Measurements from ENCODE around the gene HPN. TPM values are rescaled to one million over a fixed set of nuclear protein-coding genes. Genes with fewer than 3 reads are reported as not detected.
"Not testable (repeated sequence)": the region's sequence is repeated elsewhere in the genome, so short reads cannot be mapped to it uniquely, and the experiment has no call there.

HPN gene
- total and polyA plus RNA-seq, 2 donors (not counting 3 experiments of a cell fraction or from before 2014, with no cell fraction given) = 0.10 TPM; not detected in 1

DNA sequence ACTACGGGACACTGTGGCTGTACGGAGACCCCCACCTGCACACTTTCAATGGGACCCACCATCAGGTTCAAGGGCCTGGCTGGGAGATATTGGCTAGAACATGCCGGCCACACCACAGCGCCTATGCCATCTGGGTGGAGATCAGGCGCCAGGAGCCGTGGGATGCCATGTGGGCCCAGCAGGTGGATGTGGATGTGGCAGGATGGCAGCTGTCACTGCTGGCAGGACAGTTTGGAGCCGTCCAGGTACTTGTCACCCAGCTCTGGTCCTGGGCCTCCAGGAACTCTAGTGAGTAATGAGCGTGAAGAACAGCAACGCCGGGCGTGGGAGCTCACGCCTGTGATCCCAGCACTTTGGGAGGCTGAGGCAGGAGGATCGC lies 58.4 kb downstream of the HPN start:
- ChIA-PET POLR2A (no interaction called here), CTCF (interaction anchor here (1.6 to 1.9 kb wide), 3 partner anchors 8 to 33 kb away, joined by 3 to 7 read pairs (median 7); partner anchors contain the start of gene FXYD3)
- dilution Hi-C loops (cut with MboI; ENCODE audit: extremely low pct_ligation_motif_present, low sequenced_read_pairs) = no loop called here
- Histone ChIP-seq H3K9me1 (replicated peaks; ENCODE audit: control insufficient read depth, extremely low read depth, insufficient read depth, low read length) (no peaks in the 10 kb centered on the region), H3K9me3 (replicated peaks; ENCODE audit: control insufficient read depth, insufficient read depth, low read length) (no peaks in the 10 kb centered on the region), H3K4me3 (replicated peaks in 1 of 3; ENCODE audit: insufficient read depth in 1 of 3, low read depth in 1 of 3, low read length in 3 of 3) (no peak overlapping the region), H3K79me2 (ENCODE audit: control insufficient read depth, insufficient read depth, low read length) (no peaks in the 10 kb centered on the region), H2AFZ (ENCODE audit: low read depth, low read length) (no peak overlapping the region), H3K27me3 (ENCODE audit: control insufficient read depth in 2 of 2, insufficient read depth in 2 of 2, low read length in 2 of 2) (no peaks in the 10 kb centered on the region), H3K27ac (ENCODE audit: insufficient read depth, low read depth, low read length) (no peak overlapping the region), H3K4me2 (ENCODE audit: insufficient read depth, low read length) (no peak overlapping the region), H3K36me3 (ENCODE audit: control insufficient read depth in 2 of 2, extremely low read depth in 1 of 2, insufficient read depth in 2 of 2, low read length in 2 of 2) (no peaks in the 10 kb centered on the region), H4K20me1 (replicated peaks; ENCODE audit: control insufficient read depth, extremely low read depth, insufficient read depth, low read length) (no peaks in the 10 kb centered on the region), H3K9ac (replicated peaks; ENCODE audit: extremely low read depth, insufficient read depth, low read length) (no peak overlapping the region), H3K4me1 (ENCODE audit: control insufficient read depth, extremely low read depth, insufficient read depth, low read length) (no peaks in the 10 kb centered on the region)
- DNase-seq (ENCODE audit: low read depth, low spot score) = no peak
- intact Hi-C loops (cut with micrococcal nuclease) = no loop called here
- no peak for FAIRE-seq
- TF ChIP-seq FOS (IDR thresholded peaks at IDR 0.05; ENCODE audit: borderline replicate concordance, insufficient read depth, low read length) (no peak), MYC (IDR thresholded peaks at IDR 0.05; ENCODE audit: low read depth, low read length) (no peak)
- BruUV-seq (replicated peaks) = no TSS peak

DNA sequence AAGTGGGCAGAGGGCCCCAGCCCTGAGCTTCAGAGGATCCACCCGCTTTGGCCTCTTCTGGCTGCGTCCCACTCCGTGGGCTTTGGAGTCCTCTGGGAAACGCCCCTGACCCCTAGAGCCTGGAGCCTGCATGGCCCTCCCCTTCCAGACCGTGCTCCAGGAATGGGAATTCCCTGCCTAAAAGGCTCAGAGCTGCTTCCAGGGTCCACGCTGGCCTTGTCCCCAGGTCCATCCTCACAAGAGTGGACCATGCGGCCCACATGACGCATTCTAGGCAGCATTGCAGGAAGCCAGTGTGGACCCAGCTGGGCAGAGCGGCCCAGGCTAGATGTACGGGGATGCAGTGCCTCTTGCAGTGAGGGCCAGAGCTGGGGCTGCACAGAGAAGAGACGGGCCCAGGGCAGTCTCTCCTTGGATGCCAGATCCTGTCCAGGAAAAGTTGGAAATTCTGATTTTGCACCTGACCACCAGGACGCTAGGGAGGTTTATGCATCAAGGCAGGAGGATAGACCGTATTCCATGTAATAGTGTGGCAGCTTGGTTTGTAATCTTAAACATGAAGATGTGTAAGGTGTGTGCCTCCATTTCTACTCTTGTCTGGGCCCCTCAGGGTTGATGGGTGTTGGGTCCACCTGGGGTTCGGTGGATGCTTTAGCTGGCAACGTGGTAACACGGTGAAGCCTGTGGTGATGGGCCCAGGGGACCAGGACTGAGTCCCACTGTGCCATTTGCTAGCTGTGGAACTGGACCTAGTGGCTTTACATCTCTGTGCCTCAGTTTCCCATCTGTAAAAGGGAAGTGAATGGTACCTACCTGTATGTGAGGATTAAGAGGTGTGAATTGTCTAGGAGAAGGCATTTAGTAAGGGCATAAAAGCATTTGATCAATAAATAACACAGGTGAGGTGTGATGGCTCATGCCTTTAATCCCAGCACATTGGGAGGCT lies 59.3 kb downstream of the HPN start:
- Histone ChIP-seq H2AFZ (ENCODE audit: low read depth, low read length) (no peak overlapping the region), H3K36me3 (ENCODE audit: control insufficient read depth in 2 of 2, extremely low read depth in 1 of 2, insufficient read depth in 2 of 2, low read length in 2 of 2) (no peaks in the 10 kb centered on the region), H3K4me2 (ENCODE audit: insufficient read depth, low read length) (no peak overlapping the region), H3K9ac (replicated peaks; ENCODE audit: extremely low read depth, insufficient read depth, low read length) (no peak overlapping the region), H3K27ac (ENCODE audit: insufficient read depth, low read depth, low read length) (no peak overlapping the region), H3K4me1 (ENCODE audit: control insufficient read depth, extremely low read depth, insufficient read depth, low read length) (no peaks in the 10 kb centered on the region), H3K9me1 (replicated peaks; ENCODE audit: control insufficient read depth, extremely low read depth, insufficient read depth, low read length) (no peaks in the 10 kb centered on the region), H4K20me1 (replicated peaks; ENCODE audit: control insufficient read depth, extremely low read depth, insufficient read depth, low read length) (no peaks in the 10 kb centered on the region), H3K79me2 (ENCODE audit: control insufficient read depth, insufficient read depth, low read length) (no peaks in the 10 kb centered on the region), H3K4me3 (replicated peaks in 1 of 3; ENCODE audit: insufficient read depth in 1 of 3, low read depth in 1 of 3, low read length in 3 of 3) (no peak overlapping the region), H3K27me3 (ENCODE audit: control insufficient read depth in 2 of 2, insufficient read depth in 2 of 2, low read length in 2 of 2) (no peaks in the 10 kb centered on the region), H3K9me3 (replicated peaks; ENCODE audit: control insufficient read depth, insufficient read depth, low read length) (no peaks in the 10 kb centered on the region)
- intact Hi-C loops (cut with micrococcal nuclease) = no loop called here
- DNase-seq (ENCODE audit: low read depth, low spot score) (no peak), FAIRE-seq (no peak)
- no TSS peak for BruUV-seq (replicated peaks)
- TF ChIP-seq FOS (IDR thresholded peaks at IDR 0.05; ENCODE audit: borderline replicate concordance, insufficient read depth, low read length) (no peak), GATA2 (IDR thresholded peaks at IDR 0.05; ENCODE audit: insufficient read depth, insufficient read length, low read depth, low read length) (no peak), EZH2 (IDR thresholded peaks at IDR 0.05; ENCODE audit: borderline replicate concordance, low read depth, low read length, severe bottlenecking) (no peak)
- CTCF ChIA-PET = interaction anchor here (1.6 to 1.9 kb wide), 3 partner anchors 9 to 34 kb away, joined by 3 to 7 read pairs (median 7); partner anchors contain the start of gene FXYD3
- dilution Hi-C loops (cut with MboI; ENCODE audit: extremely low pct_ligation_motif_present, low sequenced_read_pairs) = no loop called here
- POLR2A ChIA-PET = no interaction called here

DNA sequence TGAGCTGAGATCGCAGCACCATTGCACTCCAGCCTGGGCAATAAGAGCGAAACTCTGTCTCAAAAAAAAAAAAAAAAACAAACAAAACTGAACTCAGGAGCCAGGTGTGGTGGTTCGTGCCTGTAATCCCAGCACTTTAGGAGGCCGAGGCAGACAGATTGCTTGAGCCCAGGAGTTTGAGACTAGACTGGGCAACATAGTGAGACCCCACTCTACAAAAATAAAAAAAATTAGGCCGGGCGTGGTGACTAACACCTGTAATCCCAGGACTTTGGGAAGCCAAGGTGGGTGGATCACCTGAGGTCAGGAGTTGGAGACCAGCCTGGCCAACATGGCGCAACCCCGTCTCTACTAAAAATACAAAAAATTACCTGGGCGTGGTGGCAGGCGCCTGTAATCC lies 60.4 kb downstream of the HPN start:
- dilution Hi-C loops (cut with MboI; ENCODE audit: extremely low pct_ligation_motif_present, low sequenced_read_pairs); H3K4me2 ChIP-seq (ENCODE audit: insufficient read depth, low read length); DNase-seq (ENCODE audit: low read depth, low spot score); BruUV-seq (replicated peaks); H2AFZ ChIP-seq (ENCODE audit: low read depth, low read length); H4K20me1 ChIP-seq (replicated peaks; ENCODE audit: control insufficient read depth, extremely low read depth, insufficient read depth, low read length); H3K27me3 ChIP-seq (ENCODE audit: control insufficient read depth in 2 of 2, insufficient read depth in 2 of 2, low read length in 2 of 2); H3K36me3 ChIP-seq (ENCODE audit: control insufficient read depth in 2 of 2, extremely low read depth in 1 of 2, insufficient read depth in 2 of 2, low read length in 2 of 2); H3K79me2 ChIP-seq (ENCODE audit: control insufficient read depth, insufficient read depth, low read length); H3K4me3 ChIP-seq (replicated peaks in 1 of 3; ENCODE audit: insufficient read depth in 1 of 3, low read depth in 1 of 3, low read length in 3 of 3); H3K9me1 ChIP-seq (replicated peaks; ENCODE audit: control insufficient read depth, extremely low read depth, insufficient read depth, low read length); H3K9me3 ChIP-seq (replicated peaks; ENCODE audit: control insufficient read depth, insufficient read depth, low read length); H3K27ac ChIP-seq (ENCODE audit: insufficient read depth, low read depth, low read length); FAIRE-seq; intact Hi-C loops (cut with micrococcal nuclease); H3K4me1 ChIP-seq (ENCODE audit: control insufficient read depth, extremely low read depth, insufficient read depth, low read length); H3K9ac ChIP-seq (replicated peaks; ENCODE audit: extremely low read depth, insufficient read depth, low read length); POLR2A ChIA-PET: not testable (repeated sequence)
- CTCF ChIA-PET = interaction anchor here (0.6 kb wide), 1 partner anchor 34 kb away, joined by 3 read pairs; no protein-coding TSS in a partner anchor
